Ishikawa (cell line): ENCODE measurements around the gene VEGFA.

Source experiments
- CEBPB ChIP-seq: IDR thresholded peaks from 2 replicates; pipeline ENCODE4 v1.6.1; 2012
- CREB1 ChIP-seq: IDR thresholded peaks from 2 replicates; pipeline ENCODE4 v1.6.1; 2012; ENCODE audit warnings: low read depth
- EGR1 ChIP-seq: IDR thresholded peaks from 2 replicates; pipeline ENCODE4 v1.6.1; 2012
- EP300 ChIP-seq: IDR thresholded peaks from 2 replicates; pipeline ENCODE4 v1.6.1; 2012; ENCODE audit warnings: borderline replicate concordance
- FOXM1 ChIP-seq: IDR thresholded peaks from 2 replicates; pipeline ENCODE4 v1.6.1; 2012; ENCODE audit warnings: low read depth, borderline replicate concordance
- MAX ChIP-seq: IDR thresholded peaks from 2 replicates; pipeline ENCODE4 v1.6.1; 2012
- NFIC ChIP-seq: IDR thresholded peaks from 2 replicates; pipeline ENCODE4 v1.6.1; 2012
- RAD21 ChIP-seq: IDR thresholded peaks from 2 replicates; pipeline ENCODE4 v1.6.1; 2012; ENCODE audit warnings: low read depth
- TAF1 ChIP-seq: IDR thresholded peaks from 2 replicates; pipeline ENCODE4 v1.6.1; 2012; ENCODE audit warnings: low read depth, mild to moderate bottlenecking
- TCF12 ChIP-seq: IDR thresholded peaks from 2 replicates; pipeline ENCODE4 v1.6.1; 2012; ENCODE audit warnings: low read depth
- TEAD4 ChIP-seq: IDR thresholded peaks from 2 replicates; pipeline ENCODE4 v1.6.1; 2012
- YY1 ChIP-seq: IDR thresholded peaks from 2 replicates; pipeline ENCODE4 v1.6.1; 2012; ENCODE audit warnings: low read depth
- ZBTB7A ChIP-seq: IDR thresholded peaks from 2 replicates; pipeline ENCODE4 v1.6.1; 2012; ENCODE audit warnings: low read depth
- TF ChIP-seq, protein P1 (sequence below): IDR thresholded peaks from 2 replicates; pipeline ENCODE4 v1.6.1; 2012
- TF ChIP-seq, protein P2 (sequence below): IDR thresholded peaks from 2 replicates; pipeline ENCODE4 v1.6.1; 2012; ENCODE audit warnings: low read depth, mild to moderate bottlenecking

VEGFA gene

DNA sequence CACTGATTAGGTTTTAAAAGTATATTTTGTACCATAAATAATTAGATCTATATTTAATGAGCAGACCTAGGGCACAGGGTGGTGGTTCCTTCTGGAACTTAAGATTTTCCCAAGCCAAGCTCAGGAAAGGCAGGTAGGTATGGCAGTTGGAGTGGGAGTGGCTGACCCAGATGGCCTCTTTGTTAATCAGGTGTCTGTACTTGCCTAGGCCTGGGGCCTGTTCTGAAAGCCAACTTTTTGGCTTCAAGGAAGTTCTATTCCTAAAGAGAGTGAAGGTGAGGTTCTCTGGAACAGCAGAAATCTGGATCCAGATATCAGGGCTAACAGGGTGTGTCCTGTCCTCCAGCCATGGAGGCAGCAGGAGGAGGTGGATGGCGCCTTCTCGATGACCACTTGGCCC is 44.9 kb downstream of the VEGFA start:
- TF ChIP-seq TCF12 = no peak
- TF ChIP-seq FOXM1 = no peak
- TF ChIP-seq ZBTB7A = no peak
- TF ChIP-seq MAX = no peak
- no peak for TF ChIP-seq EGR1
- no peak for TF ChIP-seq RAD21
- TF ChIP-seq TAF1 = no peak
- TF ChIP-seq, protein P1, sequence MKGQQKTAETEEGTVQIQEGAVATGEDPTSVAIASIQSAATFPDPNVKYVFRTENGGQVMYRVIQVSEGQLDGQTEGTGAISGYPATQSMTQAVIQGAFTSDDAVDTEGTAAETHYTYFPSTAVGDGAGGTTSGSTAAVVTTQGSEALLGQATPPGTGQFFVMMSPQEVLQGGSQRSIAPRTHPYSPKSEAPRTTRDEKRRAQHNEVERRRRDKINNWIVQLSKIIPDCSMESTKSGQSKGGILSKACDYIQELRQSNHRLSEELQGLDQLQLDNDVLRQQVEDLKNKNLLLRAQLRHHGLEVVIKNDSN = no peak
- TF ChIP-seq TEAD4 = no peak
- TF ChIP-seq, protein P2, sequence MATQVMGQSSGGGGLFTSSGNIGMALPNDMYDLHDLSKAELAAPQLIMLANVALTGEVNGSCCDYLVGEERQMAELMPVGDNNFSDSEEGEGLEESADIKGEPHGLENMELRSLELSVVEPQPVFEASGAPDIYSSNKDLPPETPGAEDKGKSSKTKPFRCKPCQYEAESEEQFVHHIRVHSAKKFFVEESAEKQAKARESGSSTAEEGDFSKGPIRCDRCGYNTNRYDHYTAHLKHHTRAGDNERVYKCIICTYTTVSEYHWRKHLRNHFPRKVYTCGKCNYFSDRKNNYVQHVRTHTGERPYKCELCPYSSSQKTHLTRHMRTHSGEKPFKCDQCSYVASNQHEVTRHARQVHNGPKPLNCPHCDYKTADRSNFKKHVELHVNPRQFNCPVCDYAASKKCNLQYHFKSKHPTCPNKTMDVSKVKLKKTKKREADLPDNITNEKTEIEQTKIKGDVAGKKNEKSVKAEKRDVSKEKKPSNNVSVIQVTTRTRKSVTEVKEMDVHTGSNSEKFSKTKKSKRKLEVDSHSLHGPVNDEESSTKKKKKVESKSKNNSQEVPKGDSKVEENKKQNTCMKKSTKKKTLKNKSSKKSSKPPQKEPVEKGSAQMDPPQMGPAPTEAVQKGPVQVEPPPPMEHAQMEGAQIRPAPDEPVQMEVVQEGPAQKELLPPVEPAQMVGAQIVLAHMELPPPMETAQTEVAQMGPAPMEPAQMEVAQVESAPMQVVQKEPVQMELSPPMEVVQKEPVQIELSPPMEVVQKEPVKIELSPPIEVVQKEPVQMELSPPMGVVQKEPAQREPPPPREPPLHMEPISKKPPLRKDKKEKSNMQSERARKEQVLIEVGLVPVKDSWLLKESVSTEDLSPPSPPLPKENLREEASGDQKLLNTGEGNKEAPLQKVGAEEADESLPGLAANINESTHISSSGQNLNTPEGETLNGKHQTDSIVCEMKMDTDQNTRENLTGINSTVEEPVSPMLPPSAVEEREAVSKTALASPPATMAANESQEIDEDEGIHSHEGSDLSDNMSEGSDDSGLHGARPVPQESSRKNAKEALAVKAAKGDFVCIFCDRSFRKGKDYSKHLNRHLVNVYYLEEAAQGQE = no peak
- no peak for TF ChIP-seq YY1
- no peak for TF ChIP-seq CEBPB
- TF ChIP-seq CREB1 = no peak
- TF ChIP-seq NFIC = no peak
- TF ChIP-seq EP300 = no peak

DNA sequence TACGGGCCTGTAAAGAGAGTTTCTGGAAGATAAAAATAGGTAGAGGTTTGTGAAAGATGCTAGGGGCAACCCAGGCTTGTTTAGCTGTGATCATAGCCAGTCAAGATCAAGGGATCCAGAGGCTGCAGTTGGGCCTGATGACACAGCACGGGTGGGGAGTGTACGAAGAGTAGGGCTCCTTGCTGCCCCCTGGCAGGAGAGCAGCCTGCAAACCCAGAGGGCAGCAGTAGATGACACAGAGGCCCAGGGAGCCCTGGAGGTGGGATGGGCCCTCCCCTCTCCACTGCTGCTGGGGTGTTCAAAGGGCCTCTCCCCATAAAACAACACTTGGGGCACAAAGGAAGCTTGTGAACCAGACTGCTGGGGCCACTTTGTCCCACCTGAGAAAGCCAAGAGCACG is 47.2 kb downstream of the VEGFA start:
- TF ChIP-seq RAD21 = peak; percentile 38; the same call in 1 of the 2 replicates
- no peak for TF ChIP-seq TCF12
- TF ChIP-seq CEBPB = no peak
- no peak for TF ChIP-seq CREB1
- TF ChIP-seq ZBTB7A = no peak
- no peak for TF ChIP-seq TEAD4
- no peak for TF ChIP-seq EGR1
- no peak for TF ChIP-seq EP300

- no peak for TF ChIP-seq FOXM1
- TF ChIP-seq, protein P2 = no peak
- TF ChIP-seq TAF1 = no peak
- TF ChIP-seq RAD21 = no peak
- no peak for TF ChIP-seq CREB1
- no peak for TF ChIP-seq EP300
- TF ChIP-seq MAX = no peak
- TF ChIP-seq YY1 = no peak
- no peak for TF ChIP-seq EGR1
- TF ChIP-seq TEAD4 = no peak
- no peak for TF ChIP-seq TCF12
- TF ChIP-seq ZBTB7A = no peak
- TF ChIP-seq CEBPB = no peak
- no peak for TF ChIP-seq NFIC
- TF ChIP-seq, protein P1 = no peak
These were observed 49.9 kb downstream of the VEGFA start for GRCh38 chr6:43819958-43820357.

DNA sequence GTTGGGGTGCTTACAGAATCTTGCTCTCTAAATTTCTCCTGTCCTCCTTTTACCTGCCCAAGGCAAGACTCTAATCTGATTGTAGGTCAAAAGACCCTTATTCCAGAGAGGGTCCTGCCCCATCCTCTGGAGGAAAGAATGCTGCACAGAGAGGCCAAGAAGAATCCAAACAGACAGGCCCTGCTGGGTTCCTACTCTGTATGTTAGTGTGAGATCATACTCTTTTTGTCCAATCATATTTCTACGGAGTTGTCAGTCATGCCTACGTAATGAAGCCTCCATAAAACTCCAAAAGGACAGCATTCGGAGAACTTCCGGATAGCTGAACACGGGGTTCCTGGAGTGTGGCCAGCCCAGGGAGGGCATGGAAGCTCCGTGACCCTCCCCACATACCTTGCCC is 50.5 kb downstream of the VEGFA start:
- TF ChIP-seq EP300 (no peak), CREB1 (no peak), RAD21 (no peak), TCF12 (no peak), CEBPB (no peak), EGR1 (no peak)
- TF ChIP-seq, protein P2 = no peak
